ES-I3 (cell line): ENCODE results near the gene ANP32D.
"Not testable (repeated sequence)": the region's sequence is repeated elsewhere in the genome, so short reads cannot be mapped to it uniquely, and the experiment has no call there.

Source experiments
- H3K36me3 ChIP-seq: 2 replicates; pipeline ENCODE4 v1.6.1; 2013; ENCODE audit warnings: mild to moderate bottlenecking, low read length, control low read depth, moderate library complexity; ENCODE audit not compliant: insufficient read depth
- H3K4me1 ChIP-seq: 2 replicates; pipeline ENCODE4 v1.6.1; 2013; ENCODE audit warnings: mild to moderate bottlenecking, control low read depth, low read length; ENCODE audit not compliant: insufficient read depth
- H3K9ac ChIP-seq: 2 replicates; pipeline ENCODE4 v1.6.1; 2013; ENCODE audit warnings: low read depth, mild to moderate bottlenecking, low read length, moderate library complexity
- H3K9me3 ChIP-seq: 2 replicates; pipeline ENCODE4 v1.6.1; 2013; ENCODE audit warnings: mild to moderate bottlenecking, low read length, moderate library complexity; ENCODE audit not compliant: control insufficient read depth, insufficient read depth

The ANP32D gene

GRCh38 chr12:48473061-48473460 lies 702 bp downstream of the ANP32D start:
- Histone ChIP-seq H3K9ac (no peak overlapping the region), H3K4me1 (no peaks in the 10 kb centered on the region), H3K36me3 (no peaks in the 10 kb centered on the region), H3K9me3 (peaks cover 11% of the 10 kb centered on the region)

DNA sequence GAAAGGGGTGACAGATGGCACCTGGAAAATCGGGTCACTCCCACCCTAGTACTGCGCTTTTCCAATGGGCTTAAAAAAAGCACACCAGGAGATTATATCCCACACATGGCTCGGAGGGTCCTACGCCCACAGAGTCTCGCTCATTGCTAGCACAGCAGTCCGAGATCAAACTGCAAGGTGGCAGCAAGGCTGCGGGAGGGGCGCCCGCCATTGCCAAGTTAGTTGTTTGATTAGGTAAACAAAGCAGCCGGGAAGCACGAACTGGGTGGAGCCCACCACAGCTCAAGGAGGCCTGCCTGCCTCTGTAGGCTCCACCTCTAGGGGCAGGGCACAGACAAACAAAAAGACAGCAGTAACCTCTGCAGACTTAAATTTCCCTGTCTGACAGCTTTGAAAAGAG lies 2.1 kb downstream of the ANP32D start:
- H3K4me1 ChIP-seq, H3K36me3 ChIP-seq, H3K9ac ChIP-seq, H3K9me3 ChIP-seq: not testable (repeated sequence)

DNA sequence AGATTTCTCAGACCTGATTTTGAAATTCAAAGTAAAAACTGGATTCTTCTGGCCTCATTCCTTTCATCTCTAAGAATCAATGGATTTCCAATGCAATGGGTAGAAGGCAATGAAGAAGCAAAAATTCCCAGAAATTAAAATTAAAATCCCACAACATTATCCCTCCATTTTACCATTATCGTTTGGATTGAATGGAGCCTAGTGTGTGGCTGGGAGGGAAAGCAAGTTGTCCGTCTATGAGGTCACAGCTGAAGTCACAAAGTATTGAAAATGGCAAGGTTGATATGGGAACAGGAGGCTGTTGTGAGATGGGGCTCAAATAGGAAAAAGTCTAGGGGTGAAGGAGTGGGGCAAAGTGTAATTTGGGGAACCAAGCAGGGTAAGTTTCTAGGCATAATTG lies 9.8 kb downstream of the ANP32D start, which contains the start of gene C12orf54:
Gene C12orf54 (plus strand): TSS at position 301 of the 400 bp plus-strand sequence. CDS start 799 bp downstream, outside the sequence.
- no peaks in the 10 kb centered on the region for H3K9me3 ChIP-seq

DNA sequence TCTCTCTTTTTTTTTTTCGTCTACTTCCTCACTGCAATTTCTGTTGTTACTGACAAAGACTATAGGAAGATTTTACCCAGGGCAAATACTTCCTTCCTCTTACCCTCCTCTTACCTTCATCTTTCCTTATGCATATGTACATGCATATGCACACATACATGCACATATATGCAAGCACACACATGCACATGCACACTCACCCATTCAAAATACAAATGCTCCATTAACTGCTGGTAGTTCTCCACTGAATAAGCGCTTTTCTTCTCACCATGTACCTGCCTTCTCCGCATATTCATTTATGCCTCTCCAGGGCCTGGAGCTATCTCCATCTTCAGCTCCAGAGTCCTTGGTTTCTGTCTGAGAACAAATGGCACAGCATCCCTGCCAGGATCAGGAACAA lies 10.6 kb downstream of the ANP32D start:
- H3K9ac ChIP-seq = no peak overlapping the region
- no peaks in the 10 kb centered on the region for H3K9me3 ChIP-seq
- H3K36me3 ChIP-seq = no peaks in the 10 kb centered on the region
- no peaks in the 10 kb centered on the region for H3K4me1 ChIP-seq

More for the DNA sequence above, 9.8 kb downstream of the ANP32D start, which contains the start of gene C12orf54:
- no peaks in the 10 kb centered on the region for H3K4me1 ChIP-seq
- no peaks in the 10 kb centered on the region for H3K36me3 ChIP-seq
- no peak within 1 kb of the TSS for H3K9ac ChIP-seq

GRCh38 chr12:48486261-48486660 lies 13.9 kb downstream of the ANP32D start:
- Histone ChIP-seq H3K36me3 (no peaks in the 10 kb centered on the region), H3K4me1 (no peaks in the 10 kb centered on the region), H3K9me3 (no peaks in the 10 kb centered on the region), H3K9ac (no peak overlapping the region)

- Histone ChIP-seq H3K36me3 (no peaks in the 10 kb centered on the region), H3K9ac (no peak overlapping the region), H3K4me1 (no peaks in the 10 kb centered on the region), H3K9me3 (no peaks in the 10 kb centered on the region)
Observed at GRCh38 chr12:48486679-48487078, 14.3 kb downstream of the ANP32D start.

- no peaks in the 10 kb centered on the region for H3K4me1 ChIP-seq
- H3K36me3 ChIP-seq = no peaks in the 10 kb centered on the region
- no peak overlapping the region for H3K9ac ChIP-seq
- H3K9me3 ChIP-seq = no peaks in the 10 kb centered on the region
Observed at GRCh38 chr12:48489012-48489411, 16.7 kb downstream of the ANP32D start.

- H3K4me1 ChIP-seq, H3K9ac ChIP-seq, H3K36me3 ChIP-seq, H3K9me3 ChIP-seq: not testable (repeated sequence)
Observed at GRCh38 chr12:48489456-48489855, 17.1 kb downstream of the ANP32D start.

DNA sequence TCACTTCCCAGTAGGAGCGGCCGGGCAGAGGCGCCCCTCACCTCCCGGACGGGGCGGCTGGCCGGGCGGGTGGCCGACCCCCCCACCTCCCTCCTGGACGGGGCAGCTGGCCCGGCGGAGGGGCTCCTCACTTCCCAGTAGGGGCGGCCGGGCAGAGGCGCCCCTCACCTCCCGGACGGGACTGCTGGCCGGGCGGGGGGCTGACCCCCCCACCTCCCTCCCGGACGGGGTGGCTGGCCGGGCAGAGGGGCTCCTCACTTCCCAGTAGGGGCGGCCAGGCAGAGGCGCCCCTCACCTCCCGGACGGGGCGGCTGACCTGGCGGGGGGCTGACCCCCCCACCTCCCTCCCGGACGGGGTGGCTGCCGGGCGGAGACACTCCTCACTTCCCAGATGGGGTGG lies 27.9 kb downstream of the ANP32D start:
- not testable (repeated sequence) for H3K9me3 ChIP-seq, H3K9ac ChIP-seq, H3K4me1 ChIP-seq, H3K36me3 ChIP-seq

DNA sequence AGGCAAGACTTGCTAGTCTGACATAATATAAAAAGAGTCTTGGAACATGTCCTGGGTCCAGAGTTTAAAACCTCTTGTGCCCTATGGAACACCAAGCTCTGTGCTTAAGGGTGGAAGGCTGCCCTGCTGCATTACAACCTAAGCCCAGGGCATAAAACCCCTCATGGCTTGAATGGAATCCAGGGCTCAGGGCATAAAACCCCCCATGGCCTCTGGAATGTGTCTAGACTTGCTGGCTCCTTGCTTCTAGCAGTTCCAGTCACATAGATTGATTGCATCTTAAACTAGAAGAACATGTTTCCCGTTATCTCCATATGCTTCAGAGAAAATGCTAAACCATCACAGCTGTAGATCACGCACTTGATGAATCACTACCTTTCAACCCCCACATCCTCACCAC lies 34.5 kb downstream of the ANP32D start:
- not testable (repeated sequence) for H3K9me3 ChIP-seq, H3K36me3 ChIP-seq, H3K4me1 ChIP-seq, H3K9ac ChIP-seq

GRCh38 chr12:48508987-48509386 lies 36.6 kb downstream of the ANP32D start:
- no peaks in the 10 kb centered on the region for H3K4me1 ChIP-seq
- H3K9ac ChIP-seq = no peak overlapping the region
- no peaks in the 10 kb centered on the region for H3K36me3 ChIP-seq
- peaks cover 4% of the 10 kb centered on the region for H3K9me3 ChIP-seq

DNA sequence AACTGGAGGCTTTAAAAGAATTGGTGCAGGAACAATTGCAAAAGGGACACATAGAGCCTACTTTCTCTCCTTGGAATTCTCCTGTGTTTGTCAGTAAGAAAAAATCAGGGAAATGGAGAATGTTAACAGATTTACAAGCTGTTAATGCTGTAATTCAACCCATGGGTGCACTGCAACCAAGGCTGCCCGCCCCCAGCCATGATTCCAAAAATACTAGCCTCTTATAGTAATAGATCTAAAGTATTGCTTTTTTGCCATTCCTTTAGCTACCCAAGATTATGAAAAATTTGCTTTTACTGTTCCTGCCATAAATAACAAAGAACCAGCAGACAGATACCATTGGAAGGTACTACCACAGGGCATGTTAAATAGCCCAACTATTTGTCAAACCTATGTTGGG lies 37.8 kb downstream of the ANP32D start:
- Histone ChIP-seq H3K9ac (no peak overlapping the region), H3K9me3 (peaks cover 4% of the 10 kb centered on the region), H3K36me3 (no peaks in the 10 kb centered on the region), H3K4me1 (no peaks in the 10 kb centered on the region)

DNA sequence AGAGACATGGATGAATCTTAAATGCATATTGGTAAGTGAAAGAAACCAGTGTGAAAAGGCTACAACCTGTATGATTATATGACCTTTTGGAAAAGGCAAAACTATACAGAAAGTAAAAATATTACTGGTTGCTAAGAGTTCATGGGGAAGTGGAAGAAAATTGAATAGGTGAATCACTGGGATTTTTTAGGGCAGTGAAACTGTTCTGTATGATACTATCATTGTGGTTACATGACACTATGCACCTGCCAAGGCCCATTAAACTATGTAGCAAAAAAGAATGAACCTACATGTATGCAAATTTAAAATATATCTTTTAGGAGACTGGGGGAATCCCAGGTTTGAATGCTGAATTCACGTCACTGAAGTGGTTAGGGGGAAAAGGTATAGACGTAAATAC lies 40.5 kb downstream of the ANP32D start:
- Histone ChIP-seq H3K9me3 (peaks cover 4% of the 10 kb centered on the region), H3K4me1 (no peaks in the 10 kb centered on the region), H3K9ac (no peak overlapping the region), H3K36me3 (no peaks in the 10 kb centered on the region)

GRCh38 chr12:48514728-48515127 lies 42.4 kb downstream of the ANP32D start:
- peaks cover 4% of the 10 kb centered on the region for H3K9me3 ChIP-seq
- H3K36me3 ChIP-seq = no peaks in the 10 kb centered on the region
- H3K9ac ChIP-seq = no peak overlapping the region
- no peaks in the 10 kb centered on the region for H3K4me1 ChIP-seq

- not testable (repeated sequence) for H3K36me3 ChIP-seq, H3K9ac ChIP-seq, H3K4me1 ChIP-seq, H3K9me3 ChIP-seq
Observed at GRCh38 chr12:48520381-48520780, 48.0 kb downstream of the ANP32D start.
